Liver (tissue), 3 donors: ENCODE data around the gene PRKN.

Experiments used
- CTCF ChIP-seq: fragments of 150-350 bp; IDR thresholded peaks from 2 replicates; pipeline ENCODE4 v1.5.1; 2017; ENCODE audit warnings: improper control_type of control experiment, low read depth, low read length; ENCODE audit not compliant: missing input control
- JUND ChIP-seq, 2 donors: IDR thresholded peaks; 2 replicates each; pipeline ENCODE4 v1.6.1; 2016; ENCODE audit warnings: antibody characterized with exemption in 2 of 2
- RAD21 ChIP-seq, 2 donors: IDR thresholded peaks; 2 replicates each; pipeline ENCODE4 v1.6.1; 2016; ENCODE audit warnings: antibody characterized with exemption in 2 of 2, mild to moderate bottlenecking in 2 of 2
- YY1 ChIP-seq: IDR thresholded peaks from 2 replicates; pipeline ENCODE4 v1.6.1; 2016; ENCODE audit warnings: antibody characterized with exemption, mild to moderate bottlenecking
- donor health status: healthy.
- donor health status: healthy.

- TF ChIP-seq CTCF: peak; percentile 63
- no peak for TF ChIP-seq YY1
- no peak for TF ChIP-seq JUND (IDR thresholded peaks at IDR 0.05)
- peak; percentile 80 to 82 for TF ChIP-seq RAD21 (IDR thresholded peaks at IDR 0.05)
Observed at GRCh38 chr6:161836643-161837448, 890.7 kb downstream of the PRKN start.
